Heart left ventricle (tissue), 16 donors: Measurements from ENCODE around the gene NOTUM. TPM values are rescaled to one million over a fixed set of nuclear protein-coding genes. Genes with fewer than 3 reads are reported as not detected.

Experiments
- ATAC-seq, 4 donors: fragments of 200-7000 bp; cut with Tn5 transposase; one replicate each; pipeline ENCODE4 v1.9.1; 2020 to 2022; ENCODE audit warnings: moderate library complexity in 4 of 4, mild to moderate bottlenecking in 3 of 4, moderate number of reproducible peaks in 1 of 4
- DNase-seq, 5 donors: peaks; one replicate each; pipeline ENCODE4 v3.0.0-alpha.2; 2020
- H3K27ac ChIP-seq, 12 donors: fragments of 200-600 bp; sonication (generic) in 4 of 12; one replicate each; pipeline versions ENCODE4 v1.5.0 to v1.8.0; 2016 to 2022; ENCODE audit warnings: mild to moderate bottlenecking in 2 of 12
- H3K27me3 ChIP-seq, 9 donors: fragments of 200-600 bp; sonication (generic) in 2 of 9; one replicate each; pipeline versions ENCODE4 v1.5.1 to v1.8.0; 2016 to 2022; ENCODE audit warnings: mild to moderate bottlenecking in 3 of 9
- H3K36me3 ChIP-seq, 9 donors: fragments of 200-600 bp; sonication (generic) in 2 of 9; one replicate each; pipeline versions ENCODE4 v1.5.0 to v1.8.0; 2018 to 2022; ENCODE audit warnings: mild to moderate bottlenecking in 2 of 9
- H3K4me1 ChIP-seq, 12 donors: fragments of 200-600 bp; sonication (generic) in 4 of 12; one replicate each; pipeline versions ENCODE4 v1.5.0 to v1.8.0; 2016 to 2022; ENCODE audit warnings: mild to moderate bottlenecking in 3 of 12
- H3K4me3 ChIP-seq, 12 donors: fragments of 200-600 bp; sonication (generic) in 4 of 12; one replicate each; pipeline versions ENCODE4 v1.5.0 to v1.8.0; 2017 to 2022; ENCODE audit warnings: mild to moderate bottlenecking in 9 of 12, moderate library complexity in 4 of 12
- H3K9me3 ChIP-seq, 12 donors: fragments of 200-600 bp; sonication (generic) in 4 of 12; one replicate each; pipeline versions ENCODE4 v1.5.0 to v1.8.0; 2016 to 2022; ENCODE audit warnings: mild to moderate bottlenecking in 1 of 12
- CTCF ChIP-seq, 12 donors: fragments of 200-600 bp; sonication (generic) in 4 of 12; IDR thresholded peaks; one replicate each; pipeline versions ENCODE4 v1.5.0 to v1.8.0; 2018 to 2022; ENCODE audit warnings: antibody characterized with exemption in 12 of 12, mild to moderate bottlenecking in 5 of 12
- POLR2A ChIP-seq, 2 donors: fragments of 450-650 bp; IDR thresholded peaks; one replicate each; pipeline ENCODE4 v1.6.1; 2017; ENCODE audit warnings: antibody characterized with exemption in 2 of 2, mild to moderate bottlenecking in 2 of 2, moderate library complexity in 2 of 2
- WGBS, 4 donors: extraction: QIAGEN DNeasy Blood & Tissue Kit in 2 of 4; methylation state at CpG; one replicate each; pipeline versions ENCODE4 v1.1.5 to v1.1.7; 2013 to 2018; 5-methylcytosine and 5-hydroxymethylcytosine counted together
- intact Hi-C, 10 donors: fragments of 100-400 bp; cut with DNase I; formaldehyde crosslinking; loops; one replicate each; pipeline versions ENCODE4 v1.11.1 to v1.14.2; 2022
- polyA plus RNA-seq, 2 donors: library from polyadenylated mRNA; stranded (reverse); fragments of 200-250 nt; gene quantifications; one replicate each; pipeline ENCODE4 v1.2.3, GENCODE V29; 2013
- total RNA-seq, 9 donors: library from RNA; depleted of rRNA in 2 of 9; stranded (reverse); fragments of >200 nt in 2 of 9; fragmentation: NEBNext Ultra II Directional in 3 of 9; extraction: Animal tissue kit (Norgen Biotek cat#: 25700) in 3 of 9; gene quantifications; one replicate each; pipeline versions ENCODE4 v1.1.0 to v1.2.4, GENCODE V29; 2016 to 2023
- donor health status: ischemic (EF 13 %, LVEDD 7.1; RV severe dilation, severe dysfunction).
- donor health status: healthy with polysubstance abuse.
- donor health status: DM: no; HTN: yes; CAD: no.
- donor health status: DM: no; HTN: no; CAD: no.
- donor health status: ischemic (EF 25% LVEDD 6.9; RV normal size, moderate dysfunction).
- donor health status: ischemic (EF 25% LVEDD 5.7; RV mildly dilated, moderate dysfunction).
- donor health status: healthy.
- donor health status: DM: yes; HTN: yes; CAD: no.
- donor health status: ischemic (EF 35%, LVEDD 5.7; RV mildly dilated, moderate dysfunction).
- donor health status: nonischemic (EF 11% LVEDD 7.7; RV severe dilation, severe dysfunction).
- donor health status: DM: yes; HTN: yes; CAD: no.
- donor health status: PGD.
- donor health status: ischemic (EF 29% LVEDD 5.4; RV normal size, mild dysfunction).
- donor health status: nonischemic (EF 23%, LVEDD 6.1; RV moderate dilation, normal function).

Gene NOTUM
- total and polyA plus RNA-seq, 11 donors, result 0.25 to 1.6 (median 0.56) TPM; not detected in 3

- Histone ChIP-seq H3K36me3 (no peaks in the 10 kb centered on the region), H3K4me3 (no peak overlapping the region), H3K27ac (no peak overlapping the region), H3K4me1 (peaks cover 2 to 20% (median 9%) of the 10 kb centered on the region in 12 donors), H3K9me3 (no peaks in the 10 kb centered on the region), H3K27me3 (peaks cover 16 to 54% (median 28%) of the 10 kb centered on the region in 9 donors)
- ATAC-seq (no peak), DNase-seq (no peak)
- intact Hi-C loops, result loop anchor here in 5 of 10 donors (5.0 kb wide), 2 partner anchors 66 to 196 kb away; partner anchors contain the start of genes CENPX (in 1 of the 5) and LRRC45 (in 1 of the 5)
- 80 to 86% (median 82%) methylated on average over 8 to 13 of the region's 13 CpGs for WGBS, 4 donors
- TF ChIP-seq POLR2A (IDR thresholded peaks at IDR 0.05), result no peak
- TF ChIP-seq CTCF (IDR thresholded peaks at IDR 0.05), result no peak
These were observed 5.0 kb downstream of the NOTUM start for GRCh38 chr17:81955756-81956544.

GRCh38 chr17:81955058-81955681 lies 5.8 kb downstream of the NOTUM start:
- no peak for ATAC-seq
- Histone ChIP-seq H3K9me3 (no peaks in the 10 kb centered on the region), H3K4me3 (no peak overlapping the region), H3K36me3 (no peaks in the 10 kb centered on the region), H3K27me3 (peaks cover 11 to 48% (median 23%) of the 10 kb centered on the region in 9 donors), H3K4me1 (peaks cover 2 to 12% (median 5%) of the 10 kb centered on the region in 12 donors), H3K27ac (no peak overlapping the region)
- 90 to 93% (median 92%) methylated on average over 24 to 26 of the region's 26 CpGs for WGBS, 4 donors
- DNase-seq, result no peak
- intact Hi-C loops, result loop anchor here in 5 of 10 donors (5.0 kb wide), 2 partner anchors 67 to 197 kb away; partner anchors contain the start of genes CENPX (in 1 of the 5) and LRRC45 (in 1 of the 5)
- TF ChIP-seq CTCF (IDR thresholded peaks at IDR 0.05), result no peak
- no peak for TF ChIP-seq POLR2A (IDR thresholded peaks at IDR 0.05)

- WGBS, 4 donors, result 73 to 79% (median 77%) methylated on average over 16 to 19 of the region's 19 CpGs
- TF ChIP-seq CTCF (IDR thresholded peaks at IDR 0.05) (no peak), POLR2A (IDR thresholded peaks at IDR 0.05) (no peak)
- peaks cover 6 to 41% (median 16%) of the 10 kb centered on the region in 9 donors for H3K27me3 ChIP-seq
- intact Hi-C loops, result loop anchor here in 5 of 10 donors (5.0 kb wide), 2 partner anchors 68 to 198 kb away; partner anchors contain the start of genes CENPX (in 1 of the 5) and LRRC45 (in 1 of the 5)
- H3K9me3 ChIP-seq, result no peaks in the 10 kb centered on the region
- no peaks in the 10 kb centered on the region for H3K36me3 ChIP-seq
- H3K4me1 ChIP-seq, result peaks cover 0 to 5% (median 0%) of the 10 kb centered on the region in 12 donors
- H3K4me3 ChIP-seq, result no peak overlapping the region
- no peak overlapping the region for H3K27ac ChIP-seq
- peak in 1 of 5 donors; percentile 12 for DNase-seq
- no peak for ATAC-seq
These were observed 6.6 kb downstream of the NOTUM start for GRCh38 chr17:81954131-81955057.
